GM10847 (cell line): Measurements from ENCODE around the gene RCAN1.

ENCODE experiments used
- POLR2A ChIP-seq: IDR thresholded peaks from 2 replicates; pipeline ENCODE4 v1.6.1; 2011; ENCODE audit not compliant: insufficient read length; ENCODE audit errors: extremely low read depth

RCAN1 gene

GRCh38 chr21:34545079-34545884 lies 69.6 kb downstream of the RCAN1 start:
- no peak for TF ChIP-seq POLR2A

- TF ChIP-seq POLR2A, result no peak
Measured at GRCh38 chr21:34544032-34544496, 70.8 kb downstream of the RCAN1 start.

- no peak for TF ChIP-seq POLR2A
Measured at GRCh38 chr21:34543017-34543416, 71.9 kb downstream of the RCAN1 start.

- no peak for TF ChIP-seq POLR2A
Measured at GRCh38 chr21:34540206-34540605, 74.7 kb downstream of the RCAN1 start.

- TF ChIP-seq POLR2A, result no peak
Measured at GRCh38 chr21:34537838-34538237, 77.1 kb downstream of the RCAN1 start.

- TF ChIP-seq POLR2A, result no peak
Measured at GRCh38 chr21:34536820-34537219, 78.1 kb downstream of the RCAN1 start.

GRCh38 chr21:34536311-34536710 lies 78.6 kb downstream of the RCAN1 start:
- no peak for TF ChIP-seq POLR2A

GRCh38 chr21:34535886-34536285 lies 79.0 kb downstream of the RCAN1 start:
- TF ChIP-seq POLR2A, result no peak

- no peak for TF ChIP-seq POLR2A
Measured at GRCh38 chr21:34534522-34534921, 80.4 kb downstream of the RCAN1 start.

- TF ChIP-seq POLR2A, result no peak
Measured at GRCh38 chr21:34533938-34534337, 81.0 kb downstream of the RCAN1 start.

GRCh38 chr21:34531399-34531798 lies 83.5 kb downstream of the RCAN1 start:
- no peak for TF ChIP-seq POLR2A

GRCh38 chr21:34530261-34530660 lies 84.7 kb downstream of the RCAN1 start:
- TF ChIP-seq POLR2A, result no peak

GRCh38 chr21:34528131-34528561 lies 86.8 kb downstream of the RCAN1 start:
- no peak for TF ChIP-seq POLR2A

GRCh38 chr21:34526618-34527290 lies 88.2 kb downstream of the RCAN1 start:
- TF ChIP-seq POLR2A, result no peak

GRCh38 chr21:34526241-34526617 lies 88.7 kb downstream of the RCAN1 start:
- TF ChIP-seq POLR2A, result no peak
